Activated naive CD4-positive, alpha-beta T cell treated with anti-CD3 and anti-CD28 coated beads for 36 hours (primary cell): ENCODE data around the gene GPR151. TPM values are rescaled to one million over a fixed set of nuclear protein-coding genes. Genes with fewer than 3 reads are reported as not detected.
A peak's percentile ranks its signal among the peaks of the same experiment; 100 is the strongest.

Source experiments
- CTCF ChIA-PET: fragments of 350-600 bp; sonication (Branson Sonifier 250); formaldehyde crosslinking; loops from one replicate; lab custom pipeline; 2021; ENCODE audit warnings: antibody characterized with exemption; lab: Charles Lee
- DNase-seq: peaks from one replicate; pipeline ENCODE4 v3.0.0-alpha.2; 2020
- H3K27ac Mint-ChIP-seq: one replicate; pipeline ENCODE4 v1.8.0; 2021; ENCODE audit warnings: mild to moderate bottlenecking, mixed read lengths
- H3K27me3 Mint-ChIP-seq: one replicate; pipeline ENCODE4 v1.8.0; 2021; ENCODE audit warnings: low read depth, mixed read lengths
- H3K36me3 Mint-ChIP-seq: one replicate; pipeline ENCODE4 v1.8.0; 2021; ENCODE audit warnings: low read depth, mixed read lengths
- H3K4me1 Mint-ChIP-seq: one replicate; pipeline ENCODE4 v1.8.0; 2021; ENCODE audit warnings: low read depth, mixed read lengths
- H3K4me3 Mint-ChIP-seq: one replicate; pipeline ENCODE4 v1.8.0; 2021; ENCODE audit warnings: mild to moderate bottlenecking, moderate library complexity, mixed read lengths
- H3K9me3 Mint-ChIP-seq: one replicate; pipeline ENCODE4 v1.8.0; 2021; ENCODE audit warnings: mixed read lengths
- intact Hi-C: fragments of 100-400 bp; cut with micrococcal nuclease; formaldehyde crosslinking; loops from one replicate; pipeline ENCODE4 v1.15.1; 2023
- total RNA-seq, 2 experiments: library from RNA; stranded (reverse); gene quantifications; one replicate each; pipeline ENCODE4 v1.2.3, GENCODE V29; 2021

GPR151 gene
- total RNA-seq, 2 experiments from 2014 or later = not detected

DNA sequence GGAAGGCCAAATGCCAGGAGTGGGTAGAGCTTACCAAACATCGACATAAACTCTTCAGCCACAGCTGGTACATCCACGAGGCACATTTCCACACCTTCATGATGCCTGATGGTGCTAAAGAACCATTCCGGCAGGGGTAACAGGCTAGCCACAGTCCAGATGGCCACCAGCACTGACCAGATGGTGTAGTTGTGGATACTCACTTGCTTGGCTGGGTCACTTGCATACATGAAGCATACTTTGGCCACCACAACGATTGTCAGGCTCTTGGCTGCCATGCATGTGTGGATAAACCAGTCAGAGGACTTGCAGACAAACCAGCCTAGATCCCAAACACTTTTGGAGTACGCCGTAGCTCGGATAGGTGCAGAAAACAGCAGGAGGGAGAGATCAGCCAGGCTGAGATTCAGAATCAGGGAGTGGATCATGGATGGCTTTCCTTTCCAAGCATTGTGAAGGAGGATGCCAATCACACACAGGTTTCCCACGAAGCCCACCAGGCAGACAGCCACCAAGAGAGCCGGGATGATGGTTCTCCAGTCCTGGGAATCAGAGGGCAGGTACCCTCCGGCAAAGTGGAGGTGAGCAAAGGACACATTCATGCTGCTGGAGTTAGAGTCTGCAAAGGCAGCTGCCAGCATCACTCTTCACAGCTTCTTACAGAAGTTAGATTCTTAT is 378 bp downstream of the GPR151 start:
- CTCF ChIA-PET = no interaction called here
- Mint-ChIP-seq H3K36me3 (peaks cover 11% of the 10 kb centered on the region), H3K4me3 (no peak overlapping the region), H3K4me1 (no peaks in the 10 kb centered on the region), H3K9me3 (no peaks in the 10 kb centered on the region), H3K27ac (no peak overlapping the region), H3K27me3 (peaks cover 4% of the 10 kb centered on the region)
- no peak for DNase-seq
- intact Hi-C loops = no loop called here

GRCh38 chr5:146514575-146514974 is 1.4 kb downstream of the GPR151 start:
- no peak for DNase-seq
- Mint-ChIP-seq H3K27ac (no peak overlapping the region), H3K36me3 (peaks cover 17% of the 10 kb centered on the region), H3K9me3 (no peaks in the 10 kb centered on the region), H3K27me3 (peaks cover 1% of the 10 kb centered on the region), H3K4me1 (no peaks in the 10 kb centered on the region), H3K4me3 (no peak overlapping the region)
- CTCF ChIA-PET = interaction anchor here (0.8 kb wide), 1 partner anchor 15 kb away, joined by 3 read pairs; no protein-coding TSS in a partner anchor
- intact Hi-C loops = no loop called here

DNA sequence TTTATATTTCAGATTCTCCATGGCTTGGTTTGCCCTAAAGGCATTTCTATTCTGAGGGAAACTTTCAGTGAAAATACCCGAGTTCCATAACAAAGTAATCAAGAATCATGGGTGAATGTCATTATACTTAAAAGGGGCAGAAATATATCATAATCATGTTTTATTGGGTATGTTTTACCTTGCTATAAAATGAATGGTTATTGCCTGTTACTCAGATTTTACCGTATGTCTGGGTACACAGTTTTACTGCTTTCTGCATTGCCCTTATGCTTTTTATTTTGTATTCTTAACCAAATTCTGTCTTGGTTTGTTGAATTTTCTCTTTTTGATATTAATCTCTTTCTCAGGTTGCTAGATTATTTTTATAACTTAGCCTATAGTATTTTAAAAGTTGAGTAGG is 2.5 kb downstream of the GPR151 start:
- peaks cover 22% of the 10 kb centered on the region for H3K36me3 Mint-ChIP-seq
- H3K27me3 Mint-ChIP-seq = no peaks in the 10 kb centered on the region
- CTCF ChIA-PET = interaction anchor here (0.6 to 0.8 kb wide), 2 partner anchors 14 to 52 kb away, joined by 3 read pairs; no protein-coding TSS in a partner anchor
- H3K4me3 Mint-ChIP-seq = no peak overlapping the region
- DNase-seq = no peak
- H3K4me1 Mint-ChIP-seq = no peaks in the 10 kb centered on the region
- intact Hi-C loops = no loop called here
- H3K9me3 Mint-ChIP-seq = no peaks in the 10 kb centered on the region
- H3K27ac Mint-ChIP-seq = peak overlapping the region; percentile 30

DNA sequence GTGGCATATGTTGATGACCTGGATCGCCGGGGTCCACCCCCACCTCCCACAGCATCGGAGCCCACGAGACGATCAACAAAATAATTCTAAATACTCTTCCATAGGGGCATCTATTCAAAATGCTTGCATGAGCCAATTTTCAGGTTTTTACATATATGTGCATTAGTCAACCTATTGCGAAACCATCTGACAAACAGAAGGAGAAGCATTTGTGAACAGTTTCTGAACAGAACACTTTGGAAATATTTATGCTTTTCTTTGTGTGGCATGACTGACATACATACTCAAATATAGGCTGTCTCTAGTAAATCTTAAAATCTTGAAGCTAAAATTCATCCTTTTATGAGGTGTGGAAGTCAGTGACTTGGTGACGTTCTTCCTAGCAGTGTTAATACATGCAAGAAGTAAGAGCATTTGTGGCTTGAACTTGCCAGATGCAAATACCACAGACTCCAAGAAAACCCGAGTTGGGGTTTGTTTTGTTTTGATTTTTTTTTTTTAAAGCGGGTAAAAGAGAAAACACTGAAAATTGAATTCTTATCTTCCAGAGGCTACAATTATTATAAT is 5.3 kb downstream of the GPR151 start:
- no peak overlapping the region for H3K4me3 Mint-ChIP-seq
- H3K27ac Mint-ChIP-seq = no peak overlapping the region
- no peak for DNase-seq
- CTCF ChIA-PET = no interaction called here
- no peaks in the 10 kb centered on the region for H3K4me1 Mint-ChIP-seq
- peaks cover 35% of the 10 kb centered on the region for H3K36me3 Mint-ChIP-seq
- intact Hi-C loops = no loop called here
- no peaks in the 10 kb centered on the region for H3K9me3 Mint-ChIP-seq
- no peaks in the 10 kb centered on the region for H3K27me3 Mint-ChIP-seq

GRCh38 chr5:146507428-146507827 is 8.6 kb downstream of the GPR151 start:
- Mint-ChIP-seq H3K4me1 (no peaks in the 10 kb centered on the region), H3K36me3 (peaks cover 48% of the 10 kb centered on the region), H3K27me3 (no peaks in the 10 kb centered on the region), H3K9me3 (no peaks in the 10 kb centered on the region), H3K4me3 (no peak overlapping the region), H3K27ac (no peak overlapping the region)
- CTCF ChIA-PET = interaction anchor here (0.6 kb wide), 1 partner anchor 105 kb away, joined by 3 read pairs; no protein-coding TSS in a partner anchor
- intact Hi-C loops = no loop called here
- no peak for DNase-seq

GRCh38 chr5:146499680-146500079 is 16.3 kb downstream of the GPR151 start:
- intact Hi-C loops = no loop called here
- H3K27ac Mint-ChIP-seq = no peak overlapping the region
- H3K4me3 Mint-ChIP-seq = no peak overlapping the region
- DNase-seq = no peak
- H3K27me3 Mint-ChIP-seq = no peaks in the 10 kb centered on the region
- H3K9me3 Mint-ChIP-seq = no peaks in the 10 kb centered on the region
- CTCF ChIA-PET = interaction anchor here (1.9 kb wide), 1 partner anchor 33 kb away, joined by 5 read pairs; no protein-coding TSS in a partner anchor
- H3K36me3 Mint-ChIP-seq = peaks cover 20% of the 10 kb centered on the region
- no peaks in the 10 kb centered on the region for H3K4me1 Mint-ChIP-seq

GRCh38 chr5:146494656-146495055 is 21.3 kb downstream of the GPR151 start:
- peaks cover 33% of the 10 kb centered on the region for H3K36me3 Mint-ChIP-seq
- CTCF ChIA-PET = no interaction called here

DNA sequence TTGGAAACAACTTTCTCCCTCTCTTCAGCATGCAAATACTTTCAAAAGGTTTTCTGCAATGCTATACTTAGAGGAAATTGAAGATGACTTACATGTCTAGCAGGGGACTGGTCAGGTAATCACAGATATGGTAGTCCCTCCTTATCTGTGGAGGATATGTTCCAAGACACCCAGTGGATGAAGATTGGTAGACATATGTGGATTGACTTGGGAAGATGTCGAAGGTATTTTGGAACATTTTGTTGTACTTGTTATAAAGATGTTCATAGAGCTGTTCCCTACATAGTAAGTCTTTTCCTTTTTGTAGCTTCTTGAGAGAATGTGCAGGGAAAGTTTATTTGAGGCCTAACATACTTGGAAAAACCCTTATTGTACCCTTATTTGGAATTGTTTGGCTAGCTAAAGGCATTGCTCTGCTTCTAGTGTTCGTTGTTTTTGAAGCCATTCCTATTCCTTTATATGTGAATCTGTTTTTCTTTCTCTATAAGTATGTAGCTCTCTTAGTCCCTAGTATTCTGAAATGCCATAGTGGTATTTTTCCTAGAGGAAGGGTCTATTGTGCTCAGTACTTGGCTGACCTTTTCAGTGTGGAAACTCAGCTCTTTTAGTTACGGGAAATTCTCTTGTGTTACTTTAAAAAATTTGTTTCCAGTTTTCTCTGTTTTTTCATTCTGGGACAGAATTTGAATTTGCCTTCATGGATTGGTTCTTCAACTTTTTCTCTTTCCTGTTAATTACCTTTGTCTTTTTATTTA is 25.7 kb downstream of the GPR151 start:
- Mint-ChIP-seq H3K27ac (no peak overlapping the region), H3K4me3 (no peak overlapping the region), H3K27me3 (no peaks in the 10 kb centered on the region), H3K36me3 (peaks cover 50% of the 10 kb centered on the region), H3K9me3 (no peaks in the 10 kb centered on the region), H3K4me1 (no peaks in the 10 kb centered on the region)
- no peak for DNase-seq
- intact Hi-C loops = no loop called here
- CTCF ChIA-PET = interaction anchor here (0.6 to 0.8 kb wide), 2 partner anchors 11 to 20 kb away, joined by 3 read pairs; no protein-coding TSS in a partner anchor

More at GRCh38 chr5:146494656-146495055, 21.3 kb downstream of the GPR151 start:
- intact Hi-C loops = no loop called here
- Mint-ChIP-seq H3K9me3 (no peaks in the 10 kb centered on the region), H3K4me3 (no peak overlapping the region), H3K27me3 (no peaks in the 10 kb centered on the region), H3K27ac (no peak overlapping the region), H3K4me1 (no peaks in the 10 kb centered on the region)
- DNase-seq = no peak

- Mint-ChIP-seq H3K36me3 (peaks cover 58% of the 10 kb centered on the region), H3K4me3 (no peak overlapping the region), H3K27ac (no peak overlapping the region), H3K27me3 (no peaks in the 10 kb centered on the region), H3K9me3 (no peaks in the 10 kb centered on the region), H3K4me1 (no peaks in the 10 kb centered on the region)
- intact Hi-C loops = no loop called here
- CTCF ChIA-PET = interaction anchor here (1.0 kb wide), 1 partner anchor 38 kb away, joined by 3 read pairs; the partner anchor contains the start of gene TCERG1
- DNase-seq = no peak
Observed at GRCh38 chr5:146484714-146485391, 31.1 kb downstream of the GPR151 start.

- CTCF ChIA-PET = no interaction called here
- intact Hi-C loops = no loop called here
- Mint-ChIP-seq H3K27ac (no peak overlapping the region), H3K36me3 (peaks cover 47% of the 10 kb centered on the region), H3K9me3 (no peaks in the 10 kb centered on the region), H3K4me1 (no peaks in the 10 kb centered on the region), H3K27me3 (no peaks in the 10 kb centered on the region), H3K4me3 (no peak overlapping the region)
- no peak for DNase-seq
Observed at GRCh38 chr5:146482775-146483174, 33.2 kb downstream of the GPR151 start.

- intact Hi-C loops = no loop called here
- H3K4me3 Mint-ChIP-seq = no peak overlapping the region
- peaks cover 44% of the 10 kb centered on the region for H3K36me3 Mint-ChIP-seq
- DNase-seq = no peak
- H3K9me3 Mint-ChIP-seq = no peaks in the 10 kb centered on the region
- H3K4me1 Mint-ChIP-seq = no peaks in the 10 kb centered on the region
- H3K27ac Mint-ChIP-seq = no peak overlapping the region
- CTCF ChIA-PET = interaction anchor here (0.9 to 1.0 kb wide), 2 partner anchors 8 to 11 kb away, joined by 3 to 7 read pairs; no protein-coding TSS in a partner anchor
- H3K27me3 Mint-ChIP-seq = no peaks in the 10 kb centered on the region
Observed at GRCh38 chr5:146475906-146476305, 40.1 kb downstream of the GPR151 start.
